Large intestine (tissue), 3 donors: ENCODE data around the gene UBTD2. TPM values are rescaled to one million over a fixed set of nuclear protein-coding genes. Genes with fewer than 3 reads are reported as not detected.

Source experiments
- DNase-seq, 2 donors: peaks; one replicate each; pipeline versions ENCODE4 v3.0.0 to v3.0.0-alpha.2; 2013
- H3K27ac ChIP-seq: one replicate; pipeline ENCODE4 v1.5.1; 2013; ENCODE audit warnings: low read length
- H3K27me3 ChIP-seq: 2 replicates; pipeline ENCODE4 v1.6.1; 2013; ENCODE audit warnings: low read length; ENCODE audit not compliant: control insufficient read depth, insufficient read depth
- H3K36me3 ChIP-seq: 2 replicates; pipeline ENCODE4 v1.6.1; 2013; ENCODE audit warnings: low read length; ENCODE audit not compliant: control insufficient read depth, insufficient read depth
- H3K4me1 ChIP-seq: one replicate; pipeline ENCODE4 v1.6.1; 2013; ENCODE audit warnings: low read length; ENCODE audit not compliant: control insufficient read depth, insufficient read depth
- H3K4me3 ChIP-seq: one replicate; pipeline ENCODE4 v1.5.1; 2013; ENCODE audit warnings: low read length
- H3K9me3 ChIP-seq: one replicate; pipeline ENCODE4 v1.6.1; 2013; ENCODE audit warnings: mild to moderate bottlenecking, low read depth, low read length, moderate library complexity; ENCODE audit not compliant: control insufficient read depth
- WGBS: methylation state at CpG from one replicate; pipeline ENCODE4 v1.1.5; 2013; ENCODE audit warnings: low lambda C conversion rate; ENCODE audit not compliant: insufficient coverage; 5-methylcytosine and 5-hydroxymethylcytosine counted together
- polyA plus RNA-seq: library from polyadenylated mRNA; unstranded; fragments of 120-200 nt; gene quantifications from one replicate; pipeline ENCODE4 v1.2.1, GENCODE V29; 2013

The UBTD2 gene
- polyA plus RNA-seq, 1 donor, result 43.6 TPM

- no peaks in the 10 kb centered on the region for H3K27me3 ChIP-seq
- WGBS, result 100% methylated on average over 1 of the region's 8 CpGs
- no peak overlapping the region for H3K27ac ChIP-seq
- DNase-seq, result no peak
- H3K36me3 ChIP-seq, result no peaks in the 10 kb centered on the region
- no peak overlapping the region for H3K4me3 ChIP-seq
- no peaks in the 10 kb centered on the region for H3K9me3 ChIP-seq
- no peaks in the 10 kb centered on the region for H3K4me1 ChIP-seq
Measured at GRCh38 chr5:172171118-172171517, 112.4 kb downstream of the UBTD2 start.

GRCh38 chr5:172170251-172170701 lies 113.3 kb downstream of the UBTD2 start:
- no peaks in the 10 kb centered on the region for H3K4me1 ChIP-seq
- H3K27me3 ChIP-seq, result no peaks in the 10 kb centered on the region
- WGBS, result no CpG with 5 or more reads among the region's 9 CpGs
- H3K4me3 ChIP-seq, result no peak overlapping the region
- no peaks in the 10 kb centered on the region for H3K36me3 ChIP-seq
- H3K27ac ChIP-seq, result no peak overlapping the region
- no peak for DNase-seq
- H3K9me3 ChIP-seq, result no peaks in the 10 kb centered on the region

DNA sequence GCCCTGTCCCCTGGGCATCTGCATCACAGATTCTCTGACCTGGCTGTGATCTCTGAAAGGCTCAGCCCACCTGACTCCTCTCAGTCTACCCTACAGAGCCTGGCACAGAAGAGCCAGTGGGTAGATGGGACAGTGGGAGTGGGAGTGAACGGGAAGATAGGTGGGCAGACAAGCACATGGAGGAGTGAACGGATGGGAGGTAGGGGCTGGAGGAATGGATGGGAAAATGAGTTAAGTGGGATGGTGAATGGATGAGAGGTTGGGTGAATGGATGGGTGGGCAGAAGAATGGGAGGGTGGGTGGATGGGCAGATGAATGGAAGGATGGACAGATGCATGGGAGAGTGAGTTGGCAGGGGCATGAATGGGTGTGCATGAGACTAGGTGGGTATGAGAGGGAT lies 114.3 kb downstream of the UBTD2 start:
- 100% methylated on average over 1 of the region's 2 CpGs for WGBS
- no peak for DNase-seq
- H3K27ac ChIP-seq, result no peak overlapping the region
- H3K27me3 ChIP-seq, result no peaks in the 10 kb centered on the region
- no peaks in the 10 kb centered on the region for H3K36me3 ChIP-seq
- H3K4me3 ChIP-seq, result no peak overlapping the region
- no peaks in the 10 kb centered on the region for H3K9me3 ChIP-seq
- no peaks in the 10 kb centered on the region for H3K4me1 ChIP-seq

DNA sequence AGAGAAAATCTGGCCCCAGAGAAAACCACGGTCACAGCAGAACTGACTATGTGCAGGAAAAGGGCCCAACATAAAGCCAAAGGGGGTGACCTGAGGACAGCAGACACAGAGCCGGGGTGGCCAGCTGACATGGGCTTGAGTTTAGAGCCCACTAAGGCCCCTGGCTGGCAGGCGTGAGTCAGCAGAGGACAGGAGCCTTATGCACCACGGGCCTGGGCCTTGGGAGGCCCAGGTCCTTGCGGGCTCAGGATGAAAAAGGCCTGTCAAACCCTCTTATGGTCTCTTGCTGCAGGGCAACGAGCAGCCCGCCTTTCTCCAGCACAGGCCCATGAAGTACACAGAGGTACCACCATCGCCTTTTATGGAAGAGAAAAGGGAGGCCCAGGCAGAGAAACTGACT lies 115.3 kb downstream of the UBTD2 start:
- no peaks in the 10 kb centered on the region for H3K27me3 ChIP-seq
- DNase-seq, result no peak
- H3K36me3 ChIP-seq, result no peaks in the 10 kb centered on the region
- H3K27ac ChIP-seq, result no peak overlapping the region
- no peak overlapping the region for H3K4me3 ChIP-seq
- H3K9me3 ChIP-seq, result no peaks in the 10 kb centered on the region
- no CpG with 5 or more reads among the region's 8 CpGs for WGBS
- H3K4me1 ChIP-seq, result no peaks in the 10 kb centered on the region

DNA sequence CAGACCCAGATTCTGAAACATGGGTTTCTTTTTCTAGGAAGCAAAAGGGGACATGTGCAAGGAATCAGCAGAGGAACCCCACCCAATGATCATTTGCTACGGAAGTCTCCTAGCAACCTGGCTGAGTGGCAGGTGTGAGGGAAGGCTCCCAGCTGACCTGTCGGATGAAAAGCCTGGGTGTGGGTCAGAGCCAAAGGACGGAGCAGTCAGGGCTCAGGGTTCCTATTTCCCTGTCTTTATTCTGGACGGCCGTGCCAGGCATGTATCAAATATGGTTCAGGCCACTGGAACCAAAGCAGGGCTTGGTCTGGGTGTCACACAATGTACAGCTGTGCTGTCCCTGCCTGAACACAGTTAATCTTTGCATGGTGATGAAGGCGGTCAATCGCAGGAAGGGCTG lies 115.7 kb downstream of the UBTD2 start:
- H3K27ac ChIP-seq, result no peak overlapping the region
- DNase-seq, result no peak
- H3K4me1 ChIP-seq, result no peaks in the 10 kb centered on the region
- WGBS, result 60% methylated on average over 2 of the region's 7 CpGs
- H3K4me3 ChIP-seq, result no peak overlapping the region
- no peaks in the 10 kb centered on the region for H3K9me3 ChIP-seq
- H3K27me3 ChIP-seq, result no peaks in the 10 kb centered on the region
- no peaks in the 10 kb centered on the region for H3K36me3 ChIP-seq

DNA sequence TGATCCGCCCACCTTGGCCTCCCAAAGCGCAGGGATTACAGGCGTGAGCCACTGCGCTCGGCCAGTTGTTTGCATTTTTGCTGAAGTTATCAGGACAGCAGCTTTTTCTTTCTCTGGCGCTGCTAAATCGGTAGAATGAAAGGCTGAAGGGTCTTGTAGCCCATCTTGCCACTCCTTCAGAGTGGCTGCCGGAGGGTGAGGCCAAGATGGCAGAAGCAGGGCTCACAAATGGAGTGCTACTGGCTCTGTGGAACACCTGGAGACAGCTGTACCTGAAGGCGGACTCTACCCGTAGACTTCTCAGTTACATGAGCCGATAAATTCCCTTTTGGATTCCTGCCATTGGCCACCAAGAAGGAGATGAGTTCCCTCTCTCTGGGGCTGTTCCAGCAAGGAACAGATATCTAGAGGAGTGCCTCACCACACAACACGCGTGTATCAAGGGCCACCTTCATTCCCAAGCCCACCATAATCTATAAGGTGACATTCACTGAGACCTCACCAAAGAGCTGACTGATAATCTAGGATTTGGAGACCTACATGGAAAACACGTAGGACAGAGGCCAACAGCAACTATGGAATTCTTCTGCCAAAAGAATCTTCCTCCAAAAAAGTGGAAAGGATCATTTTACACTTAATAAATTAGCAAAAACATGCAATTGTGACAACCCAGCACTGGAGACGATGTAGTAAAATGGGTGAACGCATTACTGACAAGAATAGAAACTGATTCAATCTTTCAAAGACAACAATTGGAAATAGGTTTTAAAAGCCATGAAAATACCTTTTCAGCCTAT lies 117.3 kb downstream of the UBTD2 start:
- Histone ChIP-seq H3K9me3 (no peaks in the 10 kb centered on the region), H3K4me1 (no peaks in the 10 kb centered on the region), H3K4me3 (no peak overlapping the region), H3K36me3 (no peaks in the 10 kb centered on the region), H3K27me3 (no peaks in the 10 kb centered on the region), H3K27ac (no peak overlapping the region)
- DNase-seq, result no peak
- WGBS, result 86% methylated on average over 2 of the region's 16 CpGs

DNA sequence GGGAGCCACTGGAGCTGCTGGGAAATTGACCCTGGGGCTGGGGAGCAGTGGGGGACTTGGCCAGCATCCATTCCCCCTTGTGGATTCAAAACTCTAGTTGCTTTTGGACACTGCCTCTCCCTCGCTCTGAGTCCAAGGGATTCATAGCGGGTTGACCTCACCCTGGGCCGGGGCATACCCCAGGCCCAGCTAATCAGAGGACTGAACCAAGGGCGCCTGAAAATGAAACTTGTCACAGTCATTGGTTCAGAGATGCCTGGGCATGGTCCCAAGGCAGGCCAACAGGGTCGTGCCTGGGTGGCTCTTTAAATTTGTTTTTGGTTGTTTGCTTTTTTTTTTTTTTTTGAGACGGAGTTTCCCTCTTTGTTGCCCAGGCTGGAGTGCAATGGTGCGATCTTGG lies 118.1 kb downstream of the UBTD2 start:
- no peaks in the 10 kb centered on the region for H3K4me1 ChIP-seq
- H3K9me3 ChIP-seq, result no peaks in the 10 kb centered on the region
- DNase-seq, result no peak
- H3K36me3 ChIP-seq, result no peaks in the 10 kb centered on the region
- H3K4me3 ChIP-seq, result no peak overlapping the region
- H3K27ac ChIP-seq, result no peak overlapping the region
- H3K27me3 ChIP-seq, result no peaks in the 10 kb centered on the region
- WGBS, result no CpG with 5 or more reads among the region's 7 CpGs

- Histone ChIP-seq H3K4me3 (no peak overlapping the region), H3K9me3 (no peaks in the 10 kb centered on the region), H3K27ac (no peak overlapping the region), H3K27me3 (no peaks in the 10 kb centered on the region), H3K36me3 (no peaks in the 10 kb centered on the region), H3K4me1 (no peaks in the 10 kb centered on the region)
- WGBS, result no CpG with 5 or more reads among the region's 13 CpGs
- DNase-seq, result no peak
Measured at GRCh38 chr5:172164769-172165212, 118.8 kb downstream of the UBTD2 start.

DNA sequence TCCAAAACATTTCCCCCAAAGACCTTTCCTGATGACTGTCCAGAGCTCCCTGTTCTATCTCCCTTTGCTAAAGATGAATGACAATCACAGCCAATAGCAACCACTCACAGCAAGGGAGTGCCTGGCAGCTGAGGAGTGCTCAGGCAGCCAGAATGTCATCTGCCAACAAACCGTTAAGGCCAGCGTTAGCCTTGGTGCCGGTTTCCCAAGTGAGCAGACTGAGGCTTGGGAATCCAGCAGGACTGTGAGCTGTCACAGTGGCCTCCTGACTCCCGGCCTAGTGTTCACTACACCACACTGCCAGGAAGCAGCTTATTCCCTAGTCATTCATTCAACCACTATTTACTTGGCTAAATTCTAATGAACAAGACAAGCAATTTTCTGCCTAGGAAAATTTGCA lies 120.2 kb downstream of the UBTD2 start:
- Histone ChIP-seq H3K36me3 (no peaks in the 10 kb centered on the region), H3K9me3 (no peaks in the 10 kb centered on the region), H3K4me3 (no peak overlapping the region), H3K4me1 (no peaks in the 10 kb centered on the region), H3K27me3 (no peaks in the 10 kb centered on the region), H3K27ac (no peak overlapping the region)
- WGBS, result no CpG with 5 or more reads among the region's 4 CpGs
- no peak for DNase-seq

- no peak for DNase-seq
- no peaks in the 10 kb centered on the region for H3K36me3 ChIP-seq
- no CpG with 5 or more reads among the region's 5 CpGs for WGBS
- no peak overlapping the region for H3K4me3 ChIP-seq
- H3K9me3 ChIP-seq, result no peaks in the 10 kb centered on the region
- no peak overlapping the region for H3K27ac ChIP-seq
- no peaks in the 10 kb centered on the region for H3K4me1 ChIP-seq
- no peaks in the 10 kb centered on the region for H3K27me3 ChIP-seq
Measured at GRCh38 chr5:172162987-172163343, 120.6 kb downstream of the UBTD2 start.
